Measurements from ENCODE around the gene CCND1. TPM values are rescaled to one million over a fixed set of nuclear protein-coding genes. Genes with fewer than 3 reads are reported as not detected.

CCND1 gene
- total RNA-seq, 1 donor from 2014 or later = 10.5 TPM

DNA sequence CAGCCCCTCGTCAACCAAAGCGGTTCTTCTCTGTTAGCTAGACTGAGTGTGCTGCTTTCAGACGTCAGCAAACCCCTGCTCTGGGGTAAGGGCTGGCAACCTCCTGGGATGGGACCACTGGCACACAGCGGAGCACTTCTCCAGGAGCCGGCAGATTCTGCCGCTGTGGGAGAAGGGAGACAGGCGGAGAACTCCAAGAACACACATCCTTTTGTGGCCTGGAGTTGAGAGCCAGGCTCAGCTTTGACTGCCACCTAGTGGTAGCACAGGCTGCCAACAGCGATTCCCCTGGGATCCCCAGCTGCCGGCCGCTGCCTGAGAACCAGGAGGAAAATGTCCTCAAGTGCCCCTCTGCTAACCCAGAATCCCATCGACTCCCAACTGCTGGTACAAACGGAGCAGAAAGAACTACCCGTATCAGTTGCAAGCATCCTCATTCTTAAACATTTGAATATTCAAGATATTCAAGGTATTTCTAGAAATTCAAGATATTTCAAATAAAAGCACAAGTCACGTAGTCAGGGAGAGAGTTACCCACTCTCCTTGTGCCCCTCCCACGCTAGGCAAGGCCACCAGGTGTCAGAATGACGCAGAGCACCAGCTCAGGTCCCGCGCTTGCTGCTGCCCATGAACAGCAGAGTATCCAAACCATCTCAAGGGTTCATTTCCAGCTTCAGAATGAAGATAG lies 29.3 kb downstream of the CCND1 start:
- DNase-seq = peak; percentile 58
- ChIA-PET CTCF (interaction anchor here (0.6 to 2.4 kb wide), 14 partner anchors 8 to 944 kb away, joined by 3 to 17 read pairs (median 3); no protein-coding TSS in a partner anchor), POLR2A (no interaction called here)
- Mint-ChIP-seq H3K4me1 (peaks cover 28% of the 10 kb centered on the region), H3K36me3 (ENCODE audit: low read depth) (peaks cover 69% of the 10 kb centered on the region), H3K27ac (no peak overlapping the region), H3K27me3 (peaks cover under 1% of the 10 kb centered on the region), H3K9me3 (no peaks in the 10 kb centered on the region), H3K4me3 (peak overlapping the region; percentile 24)
- intact Hi-C loops (cut with micrococcal nuclease) = loop anchor here (1.0 to 10.0 kb wide), 3 partner anchors 569 to 1774 kb away; partner anchors contain the start of genes CPT1A and DHCR7
- peak; percentile 27 for TF ChIP-seq CTCF (IDR thresholded peaks at IDR 0.05)
- peak; percentile 31 for ATAC-seq (ENCODE audit: low read depth)

- H3K36me3 Mint-ChIP-seq (ENCODE audit: low read depth) = peaks cover 58% of the 10 kb centered on the region
- CTCF ChIA-PET = interaction anchor here (2.2 to 2.4 kb wide), 2 partner anchors 28 to 570 kb away, joined by 13 to 17 read pairs; no protein-coding TSS in a partner anchor
- POLR2A ChIA-PET = interaction anchor here (0.6 kb wide), 1 partner anchor 230 kb away, joined by 3 read pairs; no protein-coding TSS in a partner anchor
- no peak for ATAC-seq (ENCODE audit: low read depth)
- peaks cover 32% of the 10 kb centered on the region for H3K4me1 Mint-ChIP-seq
- no peak for TF ChIP-seq CTCF (IDR thresholded peaks at IDR 0.05)
- no peaks in the 10 kb centered on the region for H3K9me3 Mint-ChIP-seq
- DNase-seq = no peak
- no peak overlapping the region for H3K4me3 Mint-ChIP-seq
- intact Hi-C loops (cut with micrococcal nuclease) = loop anchor here (10.0 kb wide), 2 partner anchors 827 to 1773 kb away; partner anchors contain the start of genes CPT1A and DHCR7
- H3K27me3 Mint-ChIP-seq = peaks cover 1% of the 10 kb centered on the region
- H3K27ac Mint-ChIP-seq = no peak overlapping the region
Observed at GRCh38 chr11:69671734-69672465, 30.9 kb downstream of the CCND1 start.

GRCh38 chr11:69674267-69674885 lies 33.4 kb downstream of the CCND1 start:
- ChIA-PET CTCF (no interaction called here), POLR2A (interaction anchor here (0.8 to 2.4 kb wide), 5 partner anchors 12 to 618 kb away, joined by 3 to 13 read pairs (median 8); partner anchors contain the start of gene FADD)
- Mint-ChIP-seq H3K27ac (peak overlapping the region; percentile 90), H3K36me3 (ENCODE audit: low read depth) (peaks cover 41% of the 10 kb centered on the region), H3K27me3 (peaks cover 3% of the 10 kb centered on the region), H3K9me3 (no peaks in the 10 kb centered on the region), H3K4me1 (peaks cover 32% of the 10 kb centered on the region), H3K4me3 (peak overlapping the region; percentile 95)
- no peak for TF ChIP-seq CTCF (IDR thresholded peaks at IDR 0.05)
- intact Hi-C loops (cut with micrococcal nuclease) = loop anchor here (2.0 to 10.0 kb wide), 3 partner anchors 528 to 1770 kb away; partner anchors contain the start of genes CPT1A, DHCR7 and FADD
- no peak for ATAC-seq (ENCODE audit: low read depth)
- no peak for DNase-seq

DNA sequence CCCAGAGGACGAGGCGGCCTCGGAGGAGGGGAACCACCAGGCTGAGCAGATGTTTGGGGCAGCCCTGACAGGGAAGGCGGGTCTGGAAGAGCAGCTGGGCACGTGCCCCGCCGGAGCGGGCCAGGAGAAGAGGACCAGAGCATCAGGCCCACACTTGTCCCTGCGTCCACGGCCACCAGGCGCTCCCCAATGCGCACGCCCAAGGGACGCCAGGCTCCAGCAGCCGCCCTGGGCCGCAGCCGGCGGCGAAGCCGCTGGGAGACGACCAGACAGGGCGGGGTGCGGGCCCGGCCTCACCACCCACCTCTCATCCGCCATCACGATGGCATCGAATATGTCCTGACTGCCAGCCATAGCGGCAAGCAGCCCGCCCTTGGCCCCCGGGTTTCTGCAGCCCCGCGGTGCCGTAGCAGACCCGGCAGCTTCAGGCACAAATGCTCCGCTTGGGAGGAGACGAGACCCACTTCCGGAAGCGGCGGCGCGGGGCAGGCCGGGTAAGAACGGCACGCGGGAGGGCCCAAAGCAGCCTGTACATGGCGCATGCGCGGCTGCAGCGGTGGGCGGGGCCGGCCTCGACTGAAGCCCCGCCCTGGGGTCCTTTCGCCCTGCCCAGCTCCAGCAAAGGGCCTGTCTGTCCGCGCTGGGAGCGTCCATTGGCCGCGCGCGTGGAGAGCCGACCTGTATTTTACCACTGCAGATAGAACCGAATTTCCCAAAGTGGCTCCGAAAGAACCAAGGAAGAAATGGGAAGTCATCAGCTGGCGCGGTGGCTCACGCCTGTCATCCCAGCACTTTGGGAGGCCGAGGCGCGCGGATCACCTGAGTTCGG lies 34.1 kb downstream of the CCND1 start, which contains the start of gene LTO1:
LTO1 (minus strand) TSS at position 468 of the 829 bp plus-strand sequence; CDS start at position 354, 114 bp downstream.
- peak within 1 kb of the TSS; percentile 95 for H3K4me3 Mint-ChIP-seq
- no peak for TF ChIP-seq CTCF (IDR thresholded peaks at IDR 0.05)
- peaks cover 3% of the 10 kb centered on the region for H3K27me3 Mint-ChIP-seq
- peaks cover 34% of the 10 kb centered on the region for H3K36me3 Mint-ChIP-seq (ENCODE audit: low read depth)
- POLR2A ChIA-PET = interaction anchor here (0.8 to 2.4 kb wide), 5 partner anchors 13 to 619 kb away, joined by 3 to 13 read pairs (median 8); partner anchors contain the start of gene FADD
- intact Hi-C loops (cut with micrococcal nuclease) = loop anchor here (1.0 to 10.0 kb wide), 5 partner anchors 33 to 1770 kb away; partner anchors contain the start of genes CPT1A, DHCR7, FADD and PPFIA1
- ATAC-seq (ENCODE audit: low read depth) (peak; percentile 93), DNase-seq (peak; percentile 95)
- peaks cover 31% of the 10 kb centered on the region for H3K4me1 Mint-ChIP-seq
- CTCF ChIA-PET = interaction anchor here (0.6 kb wide), 1 partner anchor 521 kb away, joined by 3 read pairs; no protein-coding TSS in a partner anchor
- H3K27ac Mint-ChIP-seq = peak within 1 kb of the TSS; percentile 90
- H3K9me3 Mint-ChIP-seq = no peaks in the 10 kb centered on the region

All from activated B cell treated with CpG ODN at 0.5 μM for 24 hours (primary cell).